NCI-H2081 treated with DMSO at 0.1 percent for 48 hours (cell line): ENCODE results near the gene XPO4.

ENCODE experiments used
- DNase-seq: peaks from one replicate; lab custom pipeline; 2025; lab: John Stamatoyannopoulos, UW

Gene XPO4

GRCh38 chr13:20828539-20829364, 73.8 kb downstream of the XPO4 start:
- DNase-seq: peak; percentile 4

- no peak for DNase-seq
Measured at GRCh38 chr13:20826843-20827560, 75.5 kb downstream of the XPO4 start.

- no peak for DNase-seq
Measured at GRCh38 chr13:20826301-20826700, 76.2 kb downstream of the XPO4 start.

- no peak for DNase-seq
Measured at GRCh38 chr13:20825477-20825875, 77.1 kb downstream of the XPO4 start.

- no peak for DNase-seq
Measured at GRCh38 chr13:20824762-20825476, 77.6 kb downstream of the XPO4 start.

GRCh38 chr13:20823071-20823470, 79.5 kb downstream of the XPO4 start:
- no peak for DNase-seq

GRCh38 chr13:20822406-20822805, 80.1 kb downstream of the XPO4 start:
- DNase-seq: no peak

GRCh38 chr13:20819715-20820114, 82.8 kb downstream of the XPO4 start:
- DNase-seq: no peak

- DNase-seq: no peak
Measured at GRCh38 chr13:20815464-20815863, 87.1 kb downstream of the XPO4 start.

GRCh38 chr13:20814224-20814910, 88.2 kb downstream of the XPO4 start:
- DNase-seq: no peak

GRCh38 chr13:20812890-20813289, 89.7 kb downstream of the XPO4 start:
- no peak for DNase-seq

- DNase-seq: no peak
Measured at GRCh38 chr13:20810808-20811207, 91.7 kb downstream of the XPO4 start.

GRCh38 chr13:20808874-20809273, 93.7 kb downstream of the XPO4 start:
- no peak for DNase-seq

- DNase-seq: no peak
Measured at GRCh38 chr13:20803180-20803965, 99.2 kb downstream of the XPO4 start.

GRCh38 chr13:20801707-20802106, 100.8 kb downstream of the XPO4 start:
- no peak for DNase-seq

GRCh38 chr13:20799726-20800416, 102.7 kb downstream of the XPO4 start:
- no peak for DNase-seq

GRCh38 chr13:20798027-20798426, 104.5 kb downstream of the XPO4 start:
- DNase-seq: no peak

- no peak for DNase-seq
Measured at GRCh38 chr13:20796791-20797508, 105.6 kb downstream of the XPO4 start.

- DNase-seq: no peak
Measured at GRCh38 chr13:20789665-20790064, 112.9 kb downstream of the XPO4 start.

GRCh38 chr13:20788312-20788711, 114.2 kb downstream of the XPO4 start:
- DNase-seq: no peak
